CD14-positive monocyte (primary cell): ENCODE measurements around the gene RPS6KA3. TPM values are rescaled to one million over a fixed set of nuclear protein-coding genes. Genes with fewer than 3 reads are reported as not detected.

Source experiments
- DNase-seq, 3 donors: peaks; one replicate each; pipeline ENCODE4 v3.0.0-alpha.2; 2011 to 2022
- H2AFZ ChIP-seq: 2 replicates; pipeline ENCODE4 v1.6.0; 2012; ENCODE audit warnings: mild to moderate bottlenecking, low read depth, low read length, inconsistent platforms; ENCODE audit not compliant: insufficient read depth, poor library complexity, severe bottlenecking
- H3K27ac ChIP-seq, 2 donors: 1 replicate in 1 of 2; 2 replicates in 1 of 2; pipeline ENCODE4 v1.5.1; 2012 to 2013; ENCODE audit warnings: low read length in 2 of 2, control low read depth in 1 of 2, inconsistent platforms in 1 of 2, low read depth in 1 of 2, mild to moderate bottlenecking in 1 of 2
- H3K27me3 ChIP-seq, 2 donors: one replicate each; pipeline versions ENCODE4 v1.6.0 to v1.6.1; 2011 to 2013; ENCODE audit warnings: low read length in 2 of 2; ENCODE audit not compliant: control insufficient read depth in 2 of 2, insufficient read depth in 2 of 2
- H3K36me3 ChIP-seq, 2 donors: replicated peaks in 1 of 2; 1 replicate in 1 of 2; 2 replicates in 1 of 2; pipeline versions ENCODE4 v1.5.1 to v1.6.1; 2012 to 2013; ENCODE audit warnings: low read length in 2 of 2, control low read depth in 1 of 2, inconsistent platforms in 1 of 2, mild to moderate bottlenecking in 1 of 2; ENCODE audit not compliant: insufficient read depth in 2 of 2, control insufficient read depth in 1 of 2
- H3K4me1 ChIP-seq, 2 donors: 1 replicate in 1 of 2; 2 replicates in 1 of 2; pipeline versions ENCODE4 v1.5.1 to v1.6.1; 2012 to 2013; ENCODE audit warnings: low read length in 2 of 2, control low read depth in 1 of 2, inconsistent platforms in 1 of 2, mild to moderate bottlenecking in 1 of 2, moderate library complexity in 1 of 2; ENCODE audit not compliant: insufficient read depth in 2 of 2, control insufficient read depth in 1 of 2
- H3K4me2 ChIP-seq: replicated peaks from 2 replicates; pipeline ENCODE3; 2012; ENCODE audit warnings: low read length, moderate library complexity, mild to moderate bottlenecking; ENCODE audit not compliant: poor library complexity, severe bottlenecking; ENCODE audit errors: extremely low read depth
- H3K4me3 ChIP-seq, 3 experiments: fragments of 200-600 bp in 1 of 3; sonication (generic) in 1 of 3; replicated peaks in 1 of 3; 1 replicate in 2 of 3; 2 replicates in 1 of 3; pipeline ENCODE4 v1.5.1; 2011 to 2013; ENCODE audit warnings: low read length in 3 of 3, mild to moderate bottlenecking in 3 of 3, control low read depth in 2 of 3, low read depth in 2 of 3, inconsistent platforms in 1 of 3, moderate library complexity in 1 of 3
- H3K79me2 ChIP-seq: 2 replicates; pipeline ENCODE4 v1.6.0; 2012; ENCODE audit warnings: mild to moderate bottlenecking, control low read depth, inconsistent platforms, low read length, moderate library complexity; ENCODE audit not compliant: insufficient read depth
- H3K9ac ChIP-seq: 2 replicates; pipeline ENCODE4 v1.6.0; 2017; ENCODE audit warnings: low read length, mild to moderate bottlenecking; ENCODE audit not compliant: insufficient read depth, poor library complexity, severe bottlenecking
- H3K9me3 ChIP-seq, 2 donors: replicated peaks in 1 of 2; 1 replicate in 1 of 2; 2 replicates in 1 of 2; pipeline versions ENCODE4 v1.5.1 to v1.6.1; 2012 to 2013; ENCODE audit warnings: low read length in 2 of 2, control low read depth in 1 of 2; ENCODE audit not compliant: control insufficient read depth in 1 of 2, insufficient read depth in 1 of 2
- H4K20me1 ChIP-seq: 2 replicates; pipeline ENCODE4 v1.6.0; 2012; ENCODE audit warnings: mild to moderate bottlenecking, low read length, control low read depth, moderate library complexity; ENCODE audit not compliant: insufficient read depth
- H3K27ac Mint-ChIP-seq, 7 donors: one replicate each; pipeline ENCODE4 v1.8.0; 2020; ENCODE audit warnings: mild to moderate bottlenecking in 7 of 7, mixed read lengths in 7 of 7, moderate library complexity in 6 of 7, inconsistent platforms in 2 of 7
- H3K27me3 Mint-ChIP-seq, 3 donors: one replicate each; pipeline ENCODE4 v1.8.0; 2021 to 2022; ENCODE audit warnings: low read depth in 3 of 3, mild to moderate bottlenecking in 3 of 3, mixed read lengths in 3 of 3, moderate library complexity in 3 of 3, inconsistent platforms in 1 of 3
- H3K36me3 Mint-ChIP-seq, 2 donors: one replicate each; pipeline ENCODE4 v1.8.0; 2020; ENCODE audit warnings: mixed read lengths in 2 of 2, inconsistent platforms in 1 of 2, mild to moderate bottlenecking in 1 of 2
- H3K4me1 Mint-ChIP-seq: one replicate; pipeline ENCODE4 v1.8.0; 2020; ENCODE audit warnings: mild to moderate bottlenecking, mixed read lengths
- H3K4me3 Mint-ChIP-seq, 2 donors: one replicate each; pipeline ENCODE4 v1.8.0; 2020; ENCODE audit warnings: mild to moderate bottlenecking in 2 of 2, mixed read lengths in 2 of 2, moderate library complexity in 1 of 2
- H3K9me3 Mint-ChIP-seq, 7 donors: one replicate each; pipeline ENCODE4 v1.8.0; 2020 to 2022; ENCODE audit warnings: mixed read lengths in 7 of 7, mild to moderate bottlenecking in 6 of 7, moderate library complexity in 6 of 7, inconsistent platforms in 2 of 7
- WGBS: methylation state at CpG from one replicate; pipeline ENCODE4 v1.1.5; 2013; ENCODE audit warnings: missing lambda C conversion rate; ENCODE audit not compliant: insufficient coverage; 5-methylcytosine and 5-hydroxymethylcytosine counted together
- intact Hi-C, 2 donors: fragments of 100-400 bp; cut with micrococcal nuclease; formaldehyde crosslinking; loops; one replicate each; pipeline versions ENCODE4 v1.15.0 to v1.15.1; 2023
- polyA plus RNA-seq, 3 donors: library from polyadenylated mRNA; depleted of rRNA in 1 of 3; unstranded in 2 of 3; stranded (reverse) in 1 of 3; fragments of 300-500 nt in 2 of 3; fragments of >200 nt in 1 of 3; fragmentation: Illumina TruSeq in 2 of 3; gene quantifications; 1 replicate in 2 of 3; 2 replicates in 1 of 3; pipeline ENCODE4 v1.2.3, GENCODE V29; 2012 to 2021
- TF ChIP-seq, protein P1 (sequence below): fragments of 200-600 bp; IDR thresholded peaks from one replicate; pipeline ENCODE4 v1.8.0; 2022; ENCODE audit warnings: antibody characterized with exemption, mild to moderate bottlenecking

RPS6KA3 gene
- polyA plus RNA-seq, 3 donors = 14.6 to 28.2 (median 21.6) TPM

DNA sequence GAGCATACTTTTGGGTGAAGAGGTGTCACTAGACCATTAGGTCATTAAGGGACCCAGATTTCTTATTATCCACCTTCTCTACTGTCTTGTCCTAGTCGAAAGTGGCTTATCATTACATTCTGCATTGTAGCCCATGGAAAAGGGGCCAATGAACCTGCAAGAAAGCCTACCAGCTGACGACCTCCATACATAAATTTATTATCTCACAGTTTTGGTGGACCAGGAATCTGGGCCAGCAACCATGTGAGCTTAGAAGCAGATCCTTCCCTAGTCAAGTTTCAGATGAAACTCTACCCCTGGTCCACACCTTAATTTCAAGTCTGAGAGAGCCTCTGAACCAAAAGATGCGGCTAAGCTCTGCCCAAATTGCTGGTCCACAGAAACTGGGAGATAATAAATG, 37.6 kb downstream of the RPS6KA3 start:
- Histone ChIP-seq H3K27ac (no peak overlapping the region), H3K4me2 (no peak overlapping the region), H3K4me3 (no peak overlapping the region), H3K36me3 (peaks cover 40 to 53% of the 10 kb centered on the region in 2 donors), H2AFZ (no peak overlapping the region), H4K20me1 (peaks cover 77% of the 10 kb centered on the region), H3K4me1 (peaks cover 0 to 2% of the 10 kb centered on the region in 2 donors), H3K27me3 (peaks cover 0 to 4% of the 10 kb centered on the region in 2 donors), H3K9me3 (no peaks in the 10 kb centered on the region), H3K9ac (no peak overlapping the region), H3K79me2 (peaks cover 33% of the 10 kb centered on the region)
- no peak for DNase-seq
- H3K27ac Mint-ChIP-seq = no peak overlapping the region
- TF ChIP-seq, protein P1, sequence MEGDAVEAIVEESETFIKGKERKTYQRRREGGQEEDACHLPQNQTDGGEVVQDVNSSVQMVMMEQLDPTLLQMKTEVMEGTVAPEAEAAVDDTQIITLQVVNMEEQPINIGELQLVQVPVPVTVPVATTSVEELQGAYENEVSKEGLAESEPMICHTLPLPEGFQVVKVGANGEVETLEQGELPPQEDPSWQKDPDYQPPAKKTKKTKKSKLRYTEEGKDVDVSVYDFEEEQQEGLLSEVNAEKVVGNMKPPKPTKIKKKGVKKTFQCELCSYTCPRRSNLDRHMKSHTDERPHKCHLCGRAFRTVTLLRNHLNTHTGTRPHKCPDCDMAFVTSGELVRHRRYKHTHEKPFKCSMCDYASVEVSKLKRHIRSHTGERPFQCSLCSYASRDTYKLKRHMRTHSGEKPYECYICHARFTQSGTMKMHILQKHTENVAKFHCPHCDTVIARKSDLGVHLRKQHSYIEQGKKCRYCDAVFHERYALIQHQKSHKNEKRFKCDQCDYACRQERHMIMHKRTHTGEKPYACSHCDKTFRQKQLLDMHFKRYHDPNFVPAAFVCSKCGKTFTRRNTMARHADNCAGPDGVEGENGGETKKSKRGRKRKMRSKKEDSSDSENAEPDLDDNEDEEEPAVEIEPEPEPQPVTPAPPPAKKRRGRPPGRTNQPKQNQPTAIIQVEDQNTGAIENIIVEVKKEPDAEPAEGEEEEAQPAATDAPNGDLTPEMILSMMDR = no peak
- no peak overlapping the region for H3K4me3 Mint-ChIP-seq
- peaks cover 44 to 47% of the 10 kb centered on the region in 2 donors for H3K36me3 Mint-ChIP-seq
- H3K27me3 Mint-ChIP-seq = peaks cover 0 to 14% (median 0%) of the 10 kb centered on the region in 3 donors
- peaks cover 0 to 1% (median 0%) of the 10 kb centered on the region in 7 donors for H3K9me3 Mint-ChIP-seq
- intact Hi-C loops = no loop called here
- 100% methylated on average over 1 of the region's 3 CpGs for WGBS
- H3K4me1 Mint-ChIP-seq = peaks cover 13% of the 10 kb centered on the region

DNA sequence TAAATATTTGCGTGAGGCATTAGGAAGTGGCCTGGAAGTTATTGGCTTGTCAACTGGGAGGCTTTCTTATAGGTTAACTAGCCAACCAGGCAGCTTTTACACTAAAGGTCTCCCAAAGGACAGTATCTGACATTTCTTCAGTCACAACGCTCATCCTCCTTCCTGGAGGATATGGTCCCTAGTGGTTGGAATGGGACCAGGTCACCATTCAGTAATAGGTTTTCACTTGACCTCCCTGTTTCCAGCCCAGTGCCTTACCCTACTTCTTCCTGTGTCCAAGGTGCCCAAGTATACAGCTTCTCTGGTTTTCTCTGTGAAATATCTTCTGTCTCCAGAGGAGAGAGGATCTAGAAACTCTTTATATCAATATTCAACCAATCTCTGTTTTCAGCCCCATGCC, 38.5 kb downstream of the RPS6KA3 start:
- Histone ChIP-seq H3K27me3 (peaks cover 0 to 5% of the 10 kb centered on the region in 2 donors), H3K27ac (no peak overlapping the region), H3K36me3 (peaks cover 34 to 44% of the 10 kb centered on the region in 2 donors), H2AFZ (no peak overlapping the region), H3K4me2 (no peak overlapping the region), H4K20me1 (peaks cover 79% of the 10 kb centered on the region), H3K4me1 (peaks cover 0 to 2% of the 10 kb centered on the region in 2 donors), H3K9ac (no peak overlapping the region), H3K4me3 (no peak overlapping the region), H3K9me3 (no peaks in the 10 kb centered on the region), H3K79me2 (peaks cover 33% of the 10 kb centered on the region)
- Mint-ChIP-seq H3K9me3 (peaks cover 0 to 1% (median 0%) of the 10 kb centered on the region in 7 donors), H3K4me1 (peaks cover 17% of the 10 kb centered on the region), H3K4me3 (no peak overlapping the region), H3K27me3 (peaks cover 0 to 12% (median 0%) of the 10 kb centered on the region in 3 donors), H3K27ac (peak overlapping the region in 2 of 7 donors; percentile 11 to 13), H3K36me3 (peaks cover 38 to 50% of the 10 kb centered on the region in 2 donors)
- no peak for DNase-seq
- intact Hi-C loops = no loop called here
- no CpG with 5 or more reads among the region's 2 CpGs for WGBS
- TF ChIP-seq, protein P1 = no peak
